Mesendoderm (in vitro differentiated cells): ENCODE measurements around the gene UNC79.
A peak's percentile ranks its signal among the peaks of the same experiment; 100 is the strongest.

Experiments used
- DNase-seq: peaks from one replicate; pipeline ENCODE4 v3.0.0; 2013
- H2AK5ac ChIP-seq: 2 replicates; pipeline ENCODE4 v1.6.1; 2013; ENCODE audit warnings: low read length, inconsistent platforms
- H2BK120ac ChIP-seq: 2 replicates; pipeline ENCODE4 v1.6.1; 2013; ENCODE audit warnings: low read depth, mild to moderate bottlenecking, low read length, moderate library complexity, mixed read lengths
- H2BK15ac ChIP-seq: replicated peaks from 2 replicates; pipeline ENCODE4 v1.6.1; 2013; ENCODE audit warnings: low read depth, mild to moderate bottlenecking, moderate library complexity
- H2BK5ac ChIP-seq: 2 replicates; pipeline ENCODE4 v1.6.1; 2013; ENCODE audit warnings: low read length, inconsistent platforms
- H3K18ac ChIP-seq: 2 replicates; pipeline ENCODE4 v1.6.1; 2013; ENCODE audit warnings: mild to moderate bottlenecking, low read length, mixed read lengths
- H3K23ac ChIP-seq: one replicate; pipeline ENCODE4 v1.6.1; 2013; ENCODE audit warnings: low read length
- H3K27ac ChIP-seq: 2 replicates; pipeline ENCODE4 v1.5.1; 2013; ENCODE audit warnings: low read depth, mild to moderate bottlenecking, inconsistent platforms, low read length, moderate library complexity
- H3K27me3 ChIP-seq: 2 replicates; pipeline ENCODE4 v1.6.1; 2013; ENCODE audit warnings: low read length, control low read depth, mild to moderate bottlenecking, inconsistent platforms; ENCODE audit not compliant: insufficient read depth, poor library complexity
- H3K36me3 ChIP-seq: 2 replicates; pipeline ENCODE4 v1.6.1; 2013; ENCODE audit warnings: low read length, inconsistent platforms; ENCODE audit not compliant: control insufficient read depth, insufficient read depth
- H3K4ac ChIP-seq: one replicate; pipeline ENCODE4 v1.6.1; 2013; ENCODE audit warnings: low read depth, mild to moderate bottlenecking, low read length, moderate library complexity
- H3K4me1 ChIP-seq: 2 replicates; pipeline ENCODE4 v1.6.1; 2013; ENCODE audit warnings: low read depth, low read length, inconsistent platforms; ENCODE audit not compliant: control insufficient read depth
- H3K4me2 ChIP-seq: 2 replicates; pipeline ENCODE4 v1.6.1; 2013; ENCODE audit warnings: low read length
- H3K4me3 ChIP-seq: 2 replicates; pipeline ENCODE4 v1.5.1; 2013; ENCODE audit warnings: mild to moderate bottlenecking, low read length
- H3K56ac ChIP-seq: one replicate; pipeline ENCODE4 v1.6.1; 2013; ENCODE audit warnings: low read length
- H3K79me1 ChIP-seq: 2 replicates; pipeline ENCODE4 v1.6.1; 2013; ENCODE audit warnings: low read length, inconsistent platforms
- H3K79me2 ChIP-seq: 2 replicates; pipeline ENCODE4 v1.6.1; 2013; ENCODE audit warnings: mild to moderate bottlenecking, low read length; ENCODE audit not compliant: control insufficient read depth, insufficient read depth
- H3K9ac ChIP-seq: 2 replicates; pipeline ENCODE4 v1.6.1; 2013; ENCODE audit warnings: low read length, inconsistent platforms
- H4K5ac ChIP-seq: one replicate; pipeline ENCODE4 v1.6.1; 2013; ENCODE audit warnings: low read length
- H4K8ac ChIP-seq: one replicate; pipeline ENCODE4 v1.6.1; 2013; ENCODE audit warnings: low read depth, mild to moderate bottlenecking, control low read depth, low read length, moderate library complexity
- WGBS: extraction: QIAGEN DNeasy Blood & Tissue Kit; methylation state at CpG from one replicate; pipeline ENCODE4 v1.1.7; 2013; ENCODE audit warnings: low lambda C conversion rate, missing lambda C conversion rate; ENCODE audit not compliant: insufficient coverage; ENCODE audit errors: extremely low coverage; 5-methylcytosine and 5-hydroxymethylcytosine counted together

UNC79 gene

DNA sequence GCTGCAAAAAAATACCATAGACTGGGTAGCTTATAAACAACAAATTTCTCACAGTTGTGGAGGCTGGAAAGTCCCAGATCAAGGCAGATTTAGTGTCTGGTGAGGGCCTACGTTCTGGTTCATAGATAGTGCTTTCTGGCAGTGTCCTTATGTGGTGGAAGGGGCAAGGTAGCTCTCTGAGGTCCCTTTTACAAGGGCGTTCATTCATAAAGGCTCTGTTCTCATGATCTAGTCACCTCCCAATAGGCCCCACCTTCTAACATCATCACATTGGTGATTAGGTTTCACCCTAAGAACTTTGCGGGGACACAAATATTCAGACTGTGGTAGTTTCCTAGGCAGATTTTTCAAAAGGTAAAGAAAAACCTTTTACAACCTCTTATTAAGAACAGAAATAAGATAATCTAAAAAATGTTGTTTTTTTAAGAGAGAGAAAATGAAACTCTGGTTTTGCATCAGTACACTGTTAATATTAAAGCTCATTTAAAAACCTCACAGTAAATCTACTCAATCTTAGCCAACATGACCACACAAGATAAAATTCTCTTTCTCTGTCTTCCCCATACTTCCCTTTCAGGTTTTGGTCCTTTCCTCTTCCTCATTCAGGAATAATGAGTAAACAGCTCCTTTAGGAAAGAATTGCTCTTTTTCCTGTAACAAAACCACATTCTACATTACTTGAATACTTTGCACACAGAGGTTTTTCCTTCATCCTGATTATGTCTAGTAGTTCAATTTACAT lies 117.5 kb downstream of the UNC79 start:
- H2BK120ac ChIP-seq: peak overlapping the region; percentile 45
- H4K8ac ChIP-seq: no peak overlapping the region
- no peaks in the 10 kb centered on the region for H3K79me2 ChIP-seq
- H3K4me1 ChIP-seq: peaks cover 7% of the 10 kb centered on the region
- H3K27me3 ChIP-seq: no peaks in the 10 kb centered on the region
- no peak for DNase-seq
- no CpG with 5 or more reads among the region's 3 CpGs for WGBS
- H3K4me2 ChIP-seq: no peak overlapping the region
- no peak overlapping the region for H3K18ac ChIP-seq
- no peak overlapping the region for H3K27ac ChIP-seq
- no peak overlapping the region for H3K9ac ChIP-seq
- H3K36me3 ChIP-seq: no peaks in the 10 kb centered on the region
- H3K23ac ChIP-seq: peak overlapping the region; percentile 81
- no peak overlapping the region for H2AK5ac ChIP-seq
- peak overlapping the region; percentile 70 for H3K4ac ChIP-seq
- H2BK15ac ChIP-seq: no peak overlapping the region
- peak overlapping the region; percentile 34 for H3K56ac ChIP-seq
- H4K5ac ChIP-seq: no peak overlapping the region
- no peaks in the 10 kb centered on the region for H3K79me1 ChIP-seq
- H2BK5ac ChIP-seq: no peak overlapping the region
- H3K4me3 ChIP-seq: no peak overlapping the region

DNA sequence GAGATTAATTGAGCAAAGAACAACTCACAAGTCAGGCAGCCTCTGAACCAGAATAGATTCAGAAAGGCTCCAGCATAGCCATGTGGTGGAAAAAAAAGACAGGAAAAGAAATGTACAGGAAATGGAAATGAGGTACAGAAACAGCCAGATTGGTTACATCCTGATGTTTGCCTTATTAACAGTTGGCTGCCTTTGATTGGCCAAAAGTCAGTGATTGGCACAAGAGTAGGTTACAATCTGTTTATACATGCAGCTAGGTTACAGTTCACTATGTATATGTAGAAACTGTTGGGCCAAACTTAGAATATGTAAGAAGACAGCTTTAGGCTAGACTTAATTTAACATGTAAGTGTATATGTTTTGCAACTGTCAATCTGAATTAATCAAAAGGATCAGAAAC lies 118.9 kb downstream of the UNC79 start:
- no peak overlapping the region for H3K4ac ChIP-seq
- H3K23ac ChIP-seq: no peak overlapping the region
- no peaks in the 10 kb centered on the region for H3K79me2 ChIP-seq
- no peak overlapping the region for H3K9ac ChIP-seq
- H3K27me3 ChIP-seq: no peaks in the 10 kb centered on the region
- H2BK120ac ChIP-seq: no peak overlapping the region
- H2BK5ac ChIP-seq: no peak overlapping the region
- no peak for DNase-seq
- no peaks in the 10 kb centered on the region for H3K36me3 ChIP-seq
- H3K4me1 ChIP-seq: peaks cover 7% of the 10 kb centered on the region
- H2AK5ac ChIP-seq: no peak overlapping the region
- H3K18ac ChIP-seq: no peak overlapping the region
- no peak overlapping the region for H3K27ac ChIP-seq
- no peak overlapping the region for H4K8ac ChIP-seq
- no peak overlapping the region for H2BK15ac ChIP-seq
- H3K4me3 ChIP-seq: no peak overlapping the region
- H3K56ac ChIP-seq: no peak overlapping the region
- no peak overlapping the region for H4K5ac ChIP-seq
- H3K79me1 ChIP-seq: no peaks in the 10 kb centered on the region
- no peak overlapping the region for H3K4me2 ChIP-seq

DNA sequence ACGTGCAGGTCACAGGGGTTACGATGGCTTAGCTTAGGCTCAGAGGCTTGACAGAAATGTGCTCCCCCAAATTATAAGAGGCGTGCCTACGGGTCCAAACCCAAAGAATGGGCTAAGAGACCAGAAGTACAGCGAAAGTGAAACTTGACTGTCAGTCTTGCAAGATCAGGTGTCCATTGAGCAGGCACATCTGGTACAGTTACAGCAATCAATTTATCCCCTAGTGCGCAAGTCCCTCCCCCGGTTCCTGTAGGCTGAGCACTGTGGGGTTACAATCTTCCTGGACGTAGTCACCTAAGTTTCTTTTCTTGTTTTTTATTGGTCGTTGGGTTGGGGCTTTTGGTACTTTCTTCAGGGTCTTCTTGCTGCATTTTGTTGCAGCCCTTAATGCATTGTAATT lies 134.2 kb downstream of the UNC79 start:
- H3K79me2 ChIP-seq: no peaks in the 10 kb centered on the region
- peak overlapping the region; percentile 54 for H2BK120ac ChIP-seq
- H2AK5ac ChIP-seq: peak overlapping the region; percentile 98
- no peak overlapping the region for H3K4me2 ChIP-seq
- peak overlapping the region; percentile 70 for H3K27ac ChIP-seq
- H3K18ac ChIP-seq: peak overlapping the region; percentile 33
- peak overlapping the region; percentile 82 for H2BK5ac ChIP-seq
- peak overlapping the region; percentile 56 for H3K4ac ChIP-seq
- H3K27me3 ChIP-seq: no peaks in the 10 kb centered on the region
- H3K23ac ChIP-seq: no peak overlapping the region
- H4K5ac ChIP-seq: peak overlapping the region; percentile 33
- no peak overlapping the region for H2BK15ac ChIP-seq
- peaks cover 17% of the 10 kb centered on the region for H3K4me1 ChIP-seq
- H3K56ac ChIP-seq: peak overlapping the region; percentile 75
- H3K79me1 ChIP-seq: no peaks in the 10 kb centered on the region
- no peak for DNase-seq
- H3K4me3 ChIP-seq: no peak overlapping the region
- H4K8ac ChIP-seq: no peak overlapping the region
- peak overlapping the region; percentile 24 for H3K9ac ChIP-seq
- WGBS: no CpG with 5 or more reads among the region's 9 CpGs
- H3K36me3 ChIP-seq: no peaks in the 10 kb centered on the region

DNA sequence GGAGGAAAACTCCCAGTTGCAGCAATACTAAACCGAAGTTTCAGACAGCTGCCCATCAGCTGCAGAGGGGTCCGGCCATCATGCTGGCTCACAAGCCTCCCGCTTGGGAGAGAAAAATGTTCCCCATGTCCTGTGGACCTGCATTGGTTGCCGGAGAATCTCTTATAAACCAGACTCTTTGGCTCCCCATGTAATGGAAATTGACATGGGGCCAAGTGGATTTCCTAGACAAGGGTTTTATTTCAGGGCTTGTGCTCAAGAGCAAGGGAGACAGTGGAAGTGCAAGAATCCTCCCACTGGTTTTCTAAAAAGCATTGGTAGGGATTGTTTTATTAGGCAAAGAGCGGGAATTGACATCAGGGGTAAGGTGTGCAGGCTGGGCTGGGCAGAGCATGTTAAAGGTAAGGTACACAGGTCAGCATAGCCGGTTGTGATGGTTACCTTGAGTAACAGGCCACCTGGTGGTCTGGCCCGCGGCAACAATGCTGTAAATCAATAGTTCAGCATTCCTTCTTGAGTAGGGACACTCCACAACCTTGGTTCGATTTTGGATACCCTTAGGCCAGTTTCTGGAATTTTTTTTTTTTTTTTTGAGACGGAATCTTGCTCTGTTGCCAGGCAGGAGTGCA lies 135.4 kb downstream of the UNC79 start:
- no peak overlapping the region for H4K8ac ChIP-seq
- peak overlapping the region; percentile 70 for H3K27ac ChIP-seq
- H4K5ac ChIP-seq: no peak overlapping the region
- no peak overlapping the region for H3K23ac ChIP-seq
- H3K27me3 ChIP-seq: no peaks in the 10 kb centered on the region
- no peak overlapping the region for H3K4me2 ChIP-seq
- no peaks in the 10 kb centered on the region for H3K36me3 ChIP-seq
- peak overlapping the region; percentile 81 for H3K18ac ChIP-seq
- no CpG with 5 or more reads among the region's 10 CpGs for WGBS
- H2BK5ac ChIP-seq: peak overlapping the region; percentile 67
- H3K4ac ChIP-seq: peak overlapping the region; percentile 38
- H2BK120ac ChIP-seq: peak overlapping the region; percentile 2
- H3K56ac ChIP-seq: peak overlapping the region; percentile 73
- H2AK5ac ChIP-seq: peak overlapping the region; percentile 82
- no peak overlapping the region for H3K9ac ChIP-seq
- H3K79me1 ChIP-seq: no peaks in the 10 kb centered on the region
- H3K4me3 ChIP-seq: no peak overlapping the region
- peaks cover 17% of the 10 kb centered on the region for H3K4me1 ChIP-seq
- no peak overlapping the region for H2BK15ac ChIP-seq
- DNase-seq: no peak
- no peaks in the 10 kb centered on the region for H3K79me2 ChIP-seq

DNA sequence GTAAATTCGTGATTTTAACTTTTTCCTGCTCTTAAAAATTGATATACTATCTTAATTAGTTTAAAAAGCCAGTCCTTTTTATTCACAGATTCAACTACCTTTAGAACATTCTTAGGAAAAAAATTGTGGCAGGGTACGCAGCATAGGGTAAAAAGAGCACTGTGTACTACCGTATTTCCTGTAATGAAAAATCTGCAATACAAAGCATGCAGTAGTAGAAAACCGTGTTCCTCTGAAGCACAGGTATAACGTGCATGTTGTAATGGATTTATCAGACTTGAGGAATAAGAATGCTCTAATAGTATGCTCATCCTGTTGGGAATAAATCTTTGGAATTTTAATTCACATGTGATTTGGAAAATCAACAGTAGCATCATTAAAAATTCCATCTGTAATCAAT lies 140.5 kb downstream of the UNC79 start:
- no peak overlapping the region for H2BK5ac ChIP-seq
- H2BK15ac ChIP-seq: no peak overlapping the region
- H3K9ac ChIP-seq: no peak overlapping the region
- no peak overlapping the region for H3K4me3 ChIP-seq
- no peak overlapping the region for H2BK120ac ChIP-seq
- H3K4me2 ChIP-seq: no peak overlapping the region
- no peak overlapping the region for H2AK5ac ChIP-seq
- H4K8ac ChIP-seq: no peak overlapping the region
- H3K4me1 ChIP-seq: peaks cover 3% of the 10 kb centered on the region
- H3K4ac ChIP-seq: no peak overlapping the region
- no peaks in the 10 kb centered on the region for H3K27me3 ChIP-seq
- no peak overlapping the region for H3K23ac ChIP-seq
- no peaks in the 10 kb centered on the region for H3K79me2 ChIP-seq
- no peak for DNase-seq
- no peak overlapping the region for H3K27ac ChIP-seq
- no peak overlapping the region for H4K5ac ChIP-seq
- no peaks in the 10 kb centered on the region for H3K79me1 ChIP-seq
- WGBS: no CpG with 5 or more reads among the region's 5 CpGs
- H3K36me3 ChIP-seq: no peaks in the 10 kb centered on the region
- H3K18ac ChIP-seq: no peak overlapping the region
- no peak overlapping the region for H3K56ac ChIP-seq
